ENCODE data around the gene POLL.

Gene POLL

GRCh38 chr10:101564490-101564991 is 23.5 kb downstream of the POLL start:
- no peak for DNase-seq (ENCODE audit: low read depth)
- H3K4me3 ChIP-seq (ENCODE audit: control insufficient read depth, low read depth, low read length), result no peak overlapping the region
- TF ChIP-seq CTCF (conservative IDR thresholded peaks at IDR 0.05; ENCODE audit: control insufficient read depth, insufficient read depth, low read depth, low read length), result no peak

- no peak for DNase-seq (ENCODE audit: low read depth)
- H3K4me3 ChIP-seq (ENCODE audit: control insufficient read depth, low read depth, low read length), result no peak overlapping the region
- no peak for TF ChIP-seq CTCF (conservative IDR thresholded peaks at IDR 0.05; ENCODE audit: control insufficient read depth, insufficient read depth, low read depth, low read length)
These were observed 24.5 kb downstream of the POLL start for GRCh38 chr10:101563497-101564040.

GRCh38 chr10:101563007-101563406 is 25.1 kb downstream of the POLL start:
- DNase-seq (ENCODE audit: low read depth), result no peak
- no peak overlapping the region for H3K4me3 ChIP-seq (ENCODE audit: control insufficient read depth, low read depth, low read length)
- TF ChIP-seq CTCF (conservative IDR thresholded peaks at IDR 0.05; ENCODE audit: control insufficient read depth, insufficient read depth, low read depth, low read length), result no peak

DNA sequence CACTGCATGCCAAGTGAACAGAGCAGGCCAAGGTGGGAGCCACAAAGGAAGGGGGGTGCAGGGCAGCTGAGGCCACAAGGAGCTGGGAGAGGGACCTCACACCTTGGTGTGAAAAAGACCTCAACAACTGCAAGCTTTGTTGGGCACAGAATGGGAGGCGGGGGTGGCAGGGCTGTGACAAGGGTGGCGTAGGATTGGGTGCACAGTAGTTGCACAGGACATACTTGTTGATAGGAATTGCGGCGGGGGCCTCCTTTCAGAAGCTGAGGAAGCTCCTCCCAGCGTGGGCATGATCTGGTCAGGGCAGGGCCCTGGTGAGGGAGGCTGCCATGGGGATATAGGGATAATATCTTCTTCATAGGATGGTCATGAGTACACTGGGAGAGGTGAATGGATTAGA is 25.8 kb downstream of the POLL start:
- no peak for TF ChIP-seq CTCF (conservative IDR thresholded peaks at IDR 0.05; ENCODE audit: control insufficient read depth, insufficient read depth, low read depth, low read length)
- DNase-seq (ENCODE audit: low read depth), result no peak
- no peak overlapping the region for H3K4me3 ChIP-seq (ENCODE audit: control insufficient read depth, low read depth, low read length)

DNA sequence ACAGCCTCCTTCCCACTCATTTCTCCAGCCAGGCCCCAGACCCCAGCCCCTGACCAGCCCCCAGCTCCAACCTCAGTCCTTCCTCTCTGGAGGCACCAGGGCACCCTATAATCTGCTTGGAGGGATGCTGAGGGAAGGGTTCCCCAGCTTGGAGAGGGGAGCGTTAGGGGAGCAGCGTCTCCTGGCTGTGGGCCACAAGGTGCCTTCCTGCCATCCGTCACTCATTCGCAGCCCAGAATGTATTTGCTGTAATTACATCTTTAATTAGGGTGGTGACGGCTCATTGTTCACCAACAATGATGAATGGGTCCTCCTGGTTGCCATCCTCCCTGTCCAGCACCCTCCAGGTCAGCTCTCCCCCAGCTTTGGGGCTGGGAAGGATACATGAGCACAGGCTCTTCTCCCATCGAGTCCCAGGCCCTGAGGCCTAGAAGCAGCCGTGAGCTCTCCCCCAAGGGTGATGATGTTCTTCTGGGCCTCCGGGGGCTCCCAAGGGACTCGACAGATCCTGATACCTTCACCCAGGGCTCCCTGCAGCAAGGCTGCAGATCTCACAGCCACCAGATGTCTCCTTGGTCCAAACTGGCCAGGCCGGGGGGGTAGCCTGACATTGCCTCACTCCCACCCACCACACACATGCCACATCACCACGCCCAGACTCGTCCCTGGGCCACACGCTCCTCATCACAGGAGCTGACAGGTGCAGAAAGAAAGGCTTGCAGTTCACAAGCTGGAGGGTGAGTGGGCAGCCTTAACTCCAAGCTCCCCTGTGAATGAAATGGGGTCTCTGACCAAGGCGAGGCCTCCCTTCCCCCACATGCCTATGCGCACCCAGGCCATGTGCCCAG is 26.8 kb downstream of the POLL start:
- TF ChIP-seq CTCF (conservative IDR thresholded peaks at IDR 0.05; ENCODE audit: control insufficient read depth, insufficient read depth, low read depth, low read length), result no peak
- no peak overlapping the region for H3K4me3 ChIP-seq (ENCODE audit: control insufficient read depth, low read depth, low read length)
- DNase-seq (ENCODE audit: low read depth), result no peak

- no peak overlapping the region for H3K4me3 ChIP-seq (ENCODE audit: control insufficient read depth, low read depth, low read length)
These were observed 27.6 kb downstream of the POLL start for GRCh38 chr10:101560298-101561067.

More at GRCh38 chr10:101560298-101561067, 27.6 kb downstream of the POLL start:
- no peak for DNase-seq (ENCODE audit: low read depth)
- TF ChIP-seq CTCF (conservative IDR thresholded peaks at IDR 0.05; ENCODE audit: control insufficient read depth, insufficient read depth, low read depth, low read length), result no peak
